IPS DF 6.9 (cell line): ENCODE data around the gene VAV3.
"Not testable (repeated sequence)": the region's sequence is repeated elsewhere in the genome, so short reads cannot be mapped to it uniquely, and the experiment has no call there.

Experiments used
- DNase-seq: peaks from one replicate; pipeline ENCODE4 v3.0.0-alpha.2; 2013; ENCODE audit warnings: low read depth, low spot score
- H3K27ac ChIP-seq: one replicate; pipeline ENCODE4 v1.5.1; 2013; ENCODE audit warnings: low read length, control low read depth
- H3K27me3 ChIP-seq: 2 replicates; pipeline ENCODE4 v1.6.1; 2013; ENCODE audit warnings: mild to moderate bottlenecking, low read length; ENCODE audit not compliant: control insufficient read depth, insufficient read depth
- H3K36me3 ChIP-seq: 2 replicates; pipeline ENCODE4 v1.6.1; 2013; ENCODE audit warnings: low read length; ENCODE audit not compliant: control insufficient read depth, insufficient read depth
- H3K4me1 ChIP-seq: 2 replicates; pipeline ENCODE4 v1.6.1; 2013; ENCODE audit warnings: low read length; ENCODE audit not compliant: control insufficient read depth, insufficient read depth
- H3K4me3 ChIP-seq: 2 replicates; pipeline ENCODE4 v1.5.1; 2013; ENCODE audit warnings: mild to moderate bottlenecking, low read length
- H3K9me3 ChIP-seq: 2 replicates; pipeline ENCODE4 v1.6.1; 2013; ENCODE audit warnings: low read length, inconsistent platforms; ENCODE audit not compliant: control insufficient read depth, insufficient read depth
- WGBS: extraction: QIAGEN DNeasy Blood & Tissue Kit; methylation state at CpG from one replicate; pipeline ENCODE4 v1.1.7; 2013; ENCODE audit warnings: mixed read lengths, missing lambda C conversion rate; ENCODE audit not compliant: insufficient read length, insufficient coverage; 5-methylcytosine and 5-hydroxymethylcytosine counted together

VAV3 gene

GRCh38 chr1:107894605-107895004 is 70.4 kb downstream of the VAV3 start:
- DNase-seq: no peak
- Histone ChIP-seq H3K4me1 (no peaks in the 10 kb centered on the region), H3K9me3 (no peaks in the 10 kb centered on the region), H3K27ac (no peak overlapping the region), H3K27me3 (no peaks in the 10 kb centered on the region), H3K36me3 (no peaks in the 10 kb centered on the region), H3K4me3 (no peak overlapping the region)
- WGBS: no CpG with 5 or more reads among the region's 1 CpG

- H3K4me3 ChIP-seq, H3K9me3 ChIP-seq, H3K4me1 ChIP-seq, H3K27me3 ChIP-seq, H3K36me3 ChIP-seq, H3K27ac ChIP-seq, DNase-seq: not testable (repeated sequence)
- no CpG with 5 or more reads among the region's 2 CpGs for WGBS
Measured at GRCh38 chr1:107893350-107893749, 71.6 kb downstream of the VAV3 start.

- H3K36me3 ChIP-seq: no peaks in the 10 kb centered on the region
- H3K27ac ChIP-seq: no peak overlapping the region
Measured at GRCh38 chr1:107889524-107889923, 75.5 kb downstream of the VAV3 start.

GRCh38 chr1:107883562-107883961 is 81.4 kb downstream of the VAV3 start:
- Histone ChIP-seq H3K27me3 (no peaks in the 10 kb centered on the region), H3K4me3 (no peak overlapping the region), H3K4me1 (no peaks in the 10 kb centered on the region), H3K36me3 (no peaks in the 10 kb centered on the region), H3K9me3 (no peaks in the 10 kb centered on the region), H3K27ac (no peak overlapping the region)
- no peak for DNase-seq

More at GRCh38 chr1:107889524-107889923, 75.5 kb downstream of the VAV3 start:
- Histone ChIP-seq H3K9me3 (no peaks in the 10 kb centered on the region), H3K27me3 (no peaks in the 10 kb centered on the region), H3K4me1 (no peaks in the 10 kb centered on the region), H3K4me3 (no peak overlapping the region)
- WGBS: no CpG with 5 or more reads among the region's 2 CpGs
- DNase-seq: no peak

- Histone ChIP-seq H3K27ac (no peak overlapping the region), H3K9me3 (no peaks in the 10 kb centered on the region), H3K27me3 (no peaks in the 10 kb centered on the region), H3K36me3 (no peaks in the 10 kb centered on the region), H3K4me3 (no peak overlapping the region), H3K4me1 (no peaks in the 10 kb centered on the region; the same call in 1 of the 2 replicates)
- WGBS: no CpG with 5 or more reads among the region's 2 CpGs
- no peak for DNase-seq
Measured at GRCh38 chr1:107879927-107880326, 85.1 kb downstream of the VAV3 start.

- H3K4me3 ChIP-seq: no peak overlapping the region
- WGBS: no CpG with 5 or more reads among the region's 1 CpG
- H3K27me3 ChIP-seq: no peaks in the 10 kb centered on the region
- H3K27ac ChIP-seq: no peak overlapping the region
- no peaks in the 10 kb centered on the region; the same call in 1 of the 2 replicates for H3K4me1 ChIP-seq
- DNase-seq: no peak
- H3K9me3 ChIP-seq: no peaks in the 10 kb centered on the region
- H3K36me3 ChIP-seq: no peaks in the 10 kb centered on the region
Measured at GRCh38 chr1:107879346-107879745, 85.6 kb downstream of the VAV3 start.

GRCh38 chr1:107877745-107878144 is 87.2 kb downstream of the VAV3 start:
- Histone ChIP-seq H3K27ac (no peak overlapping the region), H3K27me3 (no peaks in the 10 kb centered on the region), H3K4me3 (no peak overlapping the region), H3K9me3 (no peaks in the 10 kb centered on the region), H3K36me3 (no peaks in the 10 kb centered on the region), H3K4me1 (no peaks in the 10 kb centered on the region; the same call in 1 of the 2 replicates)
- no CpG with 5 or more reads among the region's 1 CpG for WGBS
- no peak for DNase-seq

- Histone ChIP-seq H3K36me3 (no peaks in the 10 kb centered on the region), H3K4me3 (no peak overlapping the region), H3K27ac (no peak overlapping the region), H3K9me3 (no peaks in the 10 kb centered on the region), H3K4me1 (no peaks in the 10 kb centered on the region; the same call in 1 of the 2 replicates), H3K27me3 (no peaks in the 10 kb centered on the region)
- no CpG with 5 or more reads among the region's 2 CpGs for WGBS
- DNase-seq: no peak
Measured at GRCh38 chr1:107877092-107877491, 87.9 kb downstream of the VAV3 start.

- H3K4me3 ChIP-seq: no peak overlapping the region
- no peaks in the 10 kb centered on the region for H3K9me3 ChIP-seq
- WGBS: no CpG with 5 or more reads among the region's 1 CpG
- H3K4me1 ChIP-seq: no peaks in the 10 kb centered on the region; the same call in 1 of the 2 replicates
- DNase-seq: no peak
- H3K27ac ChIP-seq: no peak overlapping the region
- no peaks in the 10 kb centered on the region for H3K27me3 ChIP-seq
- no peaks in the 10 kb centered on the region for H3K36me3 ChIP-seq
Measured at GRCh38 chr1:107875689-107876088, 89.3 kb downstream of the VAV3 start.

GRCh38 chr1:107874221-107874620 is 90.8 kb downstream of the VAV3 start:
- no CpG with 5 or more reads among the region's 1 CpG for WGBS
- no peak for DNase-seq
- H3K27ac ChIP-seq: no peak overlapping the region
- H3K27me3 ChIP-seq: no peaks in the 10 kb centered on the region
- H3K4me1 ChIP-seq: no peaks in the 10 kb centered on the region; the same call in 1 of the 2 replicates
- no peak overlapping the region for H3K4me3 ChIP-seq
- H3K9me3 ChIP-seq: no peaks in the 10 kb centered on the region
- no peaks in the 10 kb centered on the region for H3K36me3 ChIP-seq

- no peaks in the 10 kb centered on the region for H3K9me3 ChIP-seq
- peaks cover 2% of the 10 kb centered on the region; the same call in 1 of the 2 replicates for H3K4me1 ChIP-seq
- DNase-seq: no peak
- no peak overlapping the region for H3K4me3 ChIP-seq
- no peaks in the 10 kb centered on the region for H3K36me3 ChIP-seq
- H3K27ac ChIP-seq: no peak overlapping the region
- no peaks in the 10 kb centered on the region for H3K27me3 ChIP-seq
Measured at GRCh38 chr1:107871687-107872395, 93.1 kb downstream of the VAV3 start.
